Heart left ventricle (tissue), 13 donors: ENCODE measurements around the gene EP400.

Experiments
- POLR2A ChIP-seq, 2 donors: fragments of 450-650 bp; IDR thresholded peaks; one replicate each; pipeline ENCODE4 v1.6.1; 2017; ENCODE audit warnings: antibody characterized with exemption in 2 of 2, mild to moderate bottlenecking in 2 of 2, moderate library complexity in 2 of 2
- TF ChIP-seq, protein P1 (sequence below), 12 donors: fragments of 200-600 bp; sonication (generic) in 4 of 12; IDR thresholded peaks; one replicate each; pipeline versions ENCODE4 v1.5.0 to v1.8.0; 2018 to 2022; ENCODE audit warnings: antibody characterized with exemption in 12 of 12, mild to moderate bottlenecking in 5 of 12
- donor health status: ischemic (EF 13 %, LVEDD 7.1; RV severe dilation, severe dysfunction).
- donor health status: DM: no; HTN: yes; CAD: no.
- donor health status: DM: no; HTN: no; CAD: no.
- donor health status: ischemic (EF 25% LVEDD 6.9; RV normal size, moderate dysfunction).
- donor health status: ischemic (EF 25% LVEDD 5.7; RV mildly dilated, moderate dysfunction).
- donor health status: ischemic (EF 35%, LVEDD 5.7; RV mildly dilated, moderate dysfunction).
- donor health status: nonischemic (EF 11% LVEDD 7.7; RV severe dilation, severe dysfunction).
- donor health status: DM: yes; HTN: yes; CAD: no.
- donor health status: PGD.
- donor health status: ischemic (EF 29% LVEDD 5.4; RV normal size, mild dysfunction).
- donor health status: nonischemic (EF 23%, LVEDD 6.1; RV moderate dilation, normal function).

GRCh38 chr12:132009336-132009859, 59.7 kb downstream of the EP400 start:
- TF ChIP-seq, protein P1, sequence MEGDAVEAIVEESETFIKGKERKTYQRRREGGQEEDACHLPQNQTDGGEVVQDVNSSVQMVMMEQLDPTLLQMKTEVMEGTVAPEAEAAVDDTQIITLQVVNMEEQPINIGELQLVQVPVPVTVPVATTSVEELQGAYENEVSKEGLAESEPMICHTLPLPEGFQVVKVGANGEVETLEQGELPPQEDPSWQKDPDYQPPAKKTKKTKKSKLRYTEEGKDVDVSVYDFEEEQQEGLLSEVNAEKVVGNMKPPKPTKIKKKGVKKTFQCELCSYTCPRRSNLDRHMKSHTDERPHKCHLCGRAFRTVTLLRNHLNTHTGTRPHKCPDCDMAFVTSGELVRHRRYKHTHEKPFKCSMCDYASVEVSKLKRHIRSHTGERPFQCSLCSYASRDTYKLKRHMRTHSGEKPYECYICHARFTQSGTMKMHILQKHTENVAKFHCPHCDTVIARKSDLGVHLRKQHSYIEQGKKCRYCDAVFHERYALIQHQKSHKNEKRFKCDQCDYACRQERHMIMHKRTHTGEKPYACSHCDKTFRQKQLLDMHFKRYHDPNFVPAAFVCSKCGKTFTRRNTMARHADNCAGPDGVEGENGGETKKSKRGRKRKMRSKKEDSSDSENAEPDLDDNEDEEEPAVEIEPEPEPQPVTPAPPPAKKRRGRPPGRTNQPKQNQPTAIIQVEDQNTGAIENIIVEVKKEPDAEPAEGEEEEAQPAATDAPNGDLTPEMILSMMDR (IDR thresholded peaks at IDR 0.05), result no peak
- TF ChIP-seq POLR2A (IDR thresholded peaks at IDR 0.05), result no peak
